Erythroblast (primary cell): ENCODE measurements around the gene CACNG5.

ENCODE experiments used
- GATA1 ChIP-seq: IDR thresholded peaks from 2 replicates; pipeline ENCODE4 v1.6.1; 2011; ENCODE audit warnings: low read depth, mild to moderate bottlenecking, control low read depth, low read length, moderate library complexity
- POLR2A ChIP-seq: IDR thresholded peaks from 2 replicates; pipeline ENCODE4 v1.6.1; 2011; ENCODE audit warnings: mild to moderate bottlenecking, low read length

DNA sequence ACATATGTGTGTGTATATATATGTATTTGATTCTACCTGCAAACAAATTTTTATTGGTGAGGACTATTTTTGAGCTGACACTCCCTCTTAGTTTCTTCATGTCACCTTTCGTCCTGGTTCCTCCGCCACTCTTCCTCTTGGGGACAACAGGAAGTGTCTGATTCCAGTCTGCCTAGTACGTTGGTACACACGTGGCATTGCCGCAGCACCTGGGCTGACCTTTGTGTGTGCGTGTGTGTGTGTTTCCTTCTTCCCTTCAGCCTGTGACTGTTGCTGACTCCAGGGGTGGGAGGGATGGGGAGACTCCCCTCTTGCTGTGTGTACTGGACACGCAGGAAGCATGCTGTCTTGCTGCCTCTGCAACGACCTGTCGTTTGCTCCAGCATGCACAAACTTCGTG lies 29.4 kb upstream of the CACNG5 start:
- TF ChIP-seq POLR2A (no peak), GATA1 (no peak)
